ENCODE results near the gene PTPRH.

GRCh38 chr19:55157064-55157908 lies 52.0 kb downstream of the PTPRH start, which contains the start of gene TNNI3:
- no peak for TF ChIP-seq CTCF (IDR thresholded peaks at IDR 0.05)
- no peak for TF ChIP-seq ZFX (IDR thresholded peaks at IDR 0.05; ENCODE audit: borderline replicate concordance)
